ENCODE measurements around the gene CCDC77.

CCDC77 gene

GRCh38 chr12:452667-453210 lies 51.3 kb downstream of the CCDC77 start:
- DNase-seq (ENCODE audit: low read depth) = no peak

- no peak for DNase-seq (ENCODE audit: low read depth)
Observed at GRCh38 chr12:454833-455232, 53.4 kb downstream of the CCDC77 start.

- no peak for DNase-seq (ENCODE audit: low read depth)
Observed at GRCh38 chr12:455821-456220, 54.4 kb downstream of the CCDC77 start.

- no peak for DNase-seq (ENCODE audit: low read depth)
Observed at GRCh38 chr12:457676-458075, 56.2 kb downstream of the CCDC77 start.

- DNase-seq (ENCODE audit: low read depth) = no peak
Observed at GRCh38 chr12:459050-459429, 57.6 kb downstream of the CCDC77 start.

GRCh38 chr12:459430-460258 lies 58.2 kb downstream of the CCDC77 start, which contains the start of gene B4GALNT3:
Gene B4GALNT3, plus strand, starts transcription at chr12:459939. Its CDS starts 438 bp downstream, at chr12:460377.
- peak; percentile 6 for DNase-seq (ENCODE audit: low read depth)

- DNase-seq (ENCODE audit: low read depth) = peak; percentile 7
Observed at GRCh38 chr12:460261-461230, 59.1 kb downstream of the CCDC77 start.

GRCh38 chr12:461425-461824 lies 60.0 kb downstream of the CCDC77 start:
- no peak for DNase-seq (ENCODE audit: low read depth)

- no peak for DNase-seq (ENCODE audit: low read depth)
Observed at GRCh38 chr12:462936-463705, 61.7 kb downstream of the CCDC77 start.

GRCh38 chr12:464484-465267 lies 63.2 kb downstream of the CCDC77 start:
- DNase-seq (ENCODE audit: low read depth) = no peak

GRCh38 chr12:466039-466438 lies 64.6 kb downstream of the CCDC77 start:
- no peak for DNase-seq (ENCODE audit: low read depth)

GRCh38 chr12:466762-467161 lies 65.3 kb downstream of the CCDC77 start:
- no peak for DNase-seq (ENCODE audit: low read depth)

- DNase-seq (ENCODE audit: low read depth) = no peak
Observed at GRCh38 chr12:467591-467990, 66.1 kb downstream of the CCDC77 start.

- no peak for DNase-seq (ENCODE audit: low read depth)
Observed at GRCh38 chr12:468671-469389, 67.4 kb downstream of the CCDC77 start.

- DNase-seq (ENCODE audit: low read depth) = no peak
Observed at GRCh38 chr12:470133-470532, 68.7 kb downstream of the CCDC77 start.

GRCh38 chr12:473198-473597 lies 71.8 kb downstream of the CCDC77 start:
- no peak for DNase-seq (ENCODE audit: low read depth)

GRCh38 chr12:473863-474577 lies 72.6 kb downstream of the CCDC77 start:
- no peak for DNase-seq (ENCODE audit: low read depth)

GRCh38 chr12:475286-475685 lies 73.8 kb downstream of the CCDC77 start:
- no peak for DNase-seq (ENCODE audit: low read depth)

- no peak for DNase-seq (ENCODE audit: low read depth)
Observed at GRCh38 chr12:479161-479560, 77.7 kb downstream of the CCDC77 start.

All from stimulated activated CD8-positive, alpha-beta memory T cell treated with anti-CD3 and anti-CD28 coated beads, Interleukin-12 subunit alpha, Interleukin-12 subunit beta, amount 100 ng/mL, for 1 hour (primary cell).